ENCODE measurements around the gene EXOC3L1. TPM values are rescaled to one million over a fixed set of nuclear protein-coding genes. Genes with fewer than 3 reads are reported as not detected.

The EXOC3L1 gene
- total and polyA plus RNA-seq, 2 of the 13 experiments (the other 11 are each of a cell fraction or from before 2014, with no cell fraction given) = 0.12 TPM; not detected in 1

- no peak for TF ChIP-seq TRIM24 (CRISPR knock-in tag; IDR thresholded peaks at IDR 0.05)
- TF ChIP-seq CSRNP2 (CRISPR knock-in tag; conservative IDR thresholded peaks at IDR 0.05; ENCODE audit: low read depth) = no peak; the same call in 1 of the 2 replicates
- no peak for TF ChIP-seq ZNF672 (CRISPR knock-in tag; IDR thresholded peaks at IDR 0.05)
- TF ChIP-seq PATZ1 (CRISPR knock-in tag; IDR thresholded peaks at IDR 0.05) = peak; percentile 37; the same call in 1 of the 2 replicates
- TF ChIP-seq ARHGAP35 (CRISPR knock-in tag; IDR thresholded peaks at IDR 0.05; ENCODE audit: borderline replicate concordance) = no peak; the same call in 1 of the 2 replicates
- no peak for TF ChIP-seq ZNF354B (CRISPR knock-in tag; IDR thresholded peaks at IDR 0.05)
- no peak for TF ChIP-seq KDM4B (CRISPR knock-in tag; IDR thresholded peaks at IDR 0.05)
- TF ChIP-seq THAP7 (CRISPR knock-in tag; IDR thresholded peaks at IDR 0.05) = no peak; the same call in 1 of the 2 replicates
- TF ChIP-seq NR1H2 (CRISPR knock-in tag; IDR thresholded peaks at IDR 0.05; ENCODE audit: borderline replicate concordance, low read depth) = no peak
- peak; percentile 88 for TF ChIP-seq REPIN1 (CRISPR knock-in tag; IDR thresholded peaks at IDR 0.05; ENCODE audit: borderline replicate concordance, low read depth)
- TF ChIP-seq RFXANK (CRISPR knock-in tag; IDR thresholded peaks at IDR 0.05) = no peak
- TF ChIP-seq ZNF83 (CRISPR knock-in tag; IDR thresholded peaks at IDR 0.05; ENCODE audit: borderline replicate concordance) = no peak
- 0 out of 2 replicates have a peak, but pooled peaks have one; percentile 20 for TF ChIP-seq PBX3 (CRISPR knock-in tag; IDR thresholded peaks at IDR 0.05; ENCODE audit: borderline replicate concordance)
- no peak for TF ChIP-seq NFATC3 (CRISPR knock-in tag; IDR thresholded peaks at IDR 0.05)
- peak; percentile 94 for TF ChIP-seq GATAD1 (CRISPR knock-in tag; IDR thresholded peaks at IDR 0.05)
- TF ChIP-seq ZNF850 (CRISPR knock-in tag; conservative IDR thresholded peaks at IDR 0.05) = no peak; the same call in 1 of the 2 replicates
- no peak for TF ChIP-seq TBP (CRISPR knock-in tag; IDR thresholded peaks at IDR 0.05)
- TF ChIP-seq ZNF570 (CRISPR knock-in tag; IDR thresholded peaks at IDR 0.05; ENCODE audit: borderline replicate concordance) = no peak; the same call in 1 of the 2 replicates
- no peak for TF ChIP-seq ZNF576 (CRISPR knock-in tag; IDR thresholded peaks at IDR 0.05)
- TF ChIP-seq ZNF660 (CRISPR knock-in tag; IDR thresholded peaks at IDR 0.05; ENCODE audit: borderline replicate concordance, low read depth) = no peak
- TF ChIP-seq ZNF563 (CRISPR knock-in tag; IDR thresholded peaks at IDR 0.05) = peak; percentile 94; the same call in 1 of the 2 replicates
- TF ChIP-seq GATAD2A (CRISPR knock-in tag; IDR thresholded peaks at IDR 0.05) = no peak
These were observed 2.2 kb upstream of the EXOC3L1 start, which contains the start of gene E2F4 (continued) for GRCh38 chr16:67191995-67192681.

All from HepG2 (cell line).